Central memory CD4-positive, alpha-beta T cell (primary cell): ENCODE results near the gene RASAL1.

Experiments used
- DNase-seq: peaks from one replicate; pipeline ENCODE4 v3.0.0; 2022

The RASAL1 gene

DNA sequence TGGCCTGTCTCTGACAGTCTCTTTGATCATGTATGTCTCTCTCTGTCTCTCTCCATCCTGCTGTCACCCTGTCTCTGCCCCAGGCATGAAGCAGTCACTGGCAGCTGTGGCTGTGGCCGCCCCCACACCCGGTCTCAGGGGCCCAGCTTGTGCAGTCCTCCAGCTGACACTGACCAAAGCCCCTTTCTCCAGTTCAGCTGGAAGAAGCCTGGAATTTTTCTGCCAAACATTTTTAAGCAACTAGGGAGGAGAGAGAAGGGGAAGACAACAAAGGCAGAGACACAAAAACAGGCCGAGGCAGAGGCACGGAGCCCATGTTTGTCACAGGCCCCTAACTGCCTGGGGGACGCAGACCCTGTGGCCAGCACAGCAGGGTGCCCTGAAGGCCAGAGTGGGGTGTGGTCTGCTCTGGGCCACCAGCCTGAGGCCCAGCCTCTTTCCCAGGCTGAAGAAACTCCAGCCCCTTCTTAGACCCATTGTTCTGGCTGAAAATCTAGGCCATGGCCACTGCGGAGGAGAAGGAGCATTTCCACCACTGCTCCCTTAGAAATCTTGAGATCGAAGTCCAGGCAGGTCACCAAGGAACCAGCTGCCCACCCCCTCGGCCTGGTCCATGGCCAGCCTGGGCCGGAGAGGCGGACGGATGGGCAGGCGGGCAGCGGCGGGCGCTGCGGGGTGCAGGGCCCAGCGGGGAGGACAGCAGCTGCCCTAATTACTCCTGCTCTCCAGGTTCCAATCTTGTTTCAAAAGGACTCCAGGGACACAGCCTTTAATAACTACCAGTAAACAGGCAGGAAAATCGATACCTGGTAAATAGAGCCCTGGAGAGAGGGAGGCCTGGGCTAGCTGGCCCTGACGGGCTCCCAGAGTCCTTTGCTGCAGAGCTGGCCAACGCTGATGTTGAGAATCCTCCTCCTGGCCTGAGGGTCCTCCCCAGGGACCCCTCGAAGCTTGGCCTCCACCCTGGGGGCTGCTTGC is 64.1 kb downstream of the RASAL1 start:
- DNase-seq: no peak

DNA sequence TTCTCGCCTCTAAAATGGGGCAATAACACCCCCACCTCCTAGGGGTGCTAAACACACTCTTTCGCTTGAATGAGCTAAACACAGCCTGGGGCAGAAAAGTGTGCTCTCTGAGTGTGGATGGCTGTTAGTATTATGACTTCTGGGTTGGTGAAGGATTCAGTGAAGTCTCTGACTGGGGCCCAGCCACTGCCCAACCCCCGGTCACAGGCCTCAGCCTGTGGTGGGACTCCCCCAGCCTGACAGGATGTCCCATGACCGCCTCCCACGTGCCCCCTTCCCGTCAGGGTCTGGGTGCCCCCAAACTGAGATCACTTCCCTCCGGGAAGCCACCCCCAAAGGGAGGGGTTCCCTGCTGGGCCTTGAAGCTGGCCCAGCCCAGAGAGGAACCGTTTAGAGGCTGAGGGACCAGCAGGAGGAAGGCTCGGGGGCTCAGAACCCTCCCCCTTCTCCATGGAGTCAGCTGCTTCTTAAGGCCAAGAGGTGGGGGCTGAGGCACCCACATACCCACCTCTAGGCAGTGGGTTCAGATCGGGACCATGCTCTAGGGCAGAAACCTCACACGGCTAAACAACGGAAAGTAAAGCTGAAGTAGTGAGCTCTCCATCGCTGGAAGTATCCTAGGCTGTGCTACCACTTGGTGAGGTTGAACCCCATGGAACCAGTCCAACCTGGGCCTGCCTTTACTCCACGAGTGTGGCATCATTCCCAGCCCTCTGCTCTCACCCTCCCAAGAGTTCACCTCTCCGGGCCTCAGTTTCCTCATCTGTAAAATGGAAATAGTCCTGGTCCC is 65.2 kb downstream of the RASAL1 start:
- DNase-seq: no peak

GRCh38 chr12:113069751-113070116 is 65.8 kb downstream of the RASAL1 start:
- no peak for DNase-seq

- no peak for DNase-seq
Measured at GRCh38 chr12:113069149-113069548, 66.4 kb downstream of the RASAL1 start.

DNA sequence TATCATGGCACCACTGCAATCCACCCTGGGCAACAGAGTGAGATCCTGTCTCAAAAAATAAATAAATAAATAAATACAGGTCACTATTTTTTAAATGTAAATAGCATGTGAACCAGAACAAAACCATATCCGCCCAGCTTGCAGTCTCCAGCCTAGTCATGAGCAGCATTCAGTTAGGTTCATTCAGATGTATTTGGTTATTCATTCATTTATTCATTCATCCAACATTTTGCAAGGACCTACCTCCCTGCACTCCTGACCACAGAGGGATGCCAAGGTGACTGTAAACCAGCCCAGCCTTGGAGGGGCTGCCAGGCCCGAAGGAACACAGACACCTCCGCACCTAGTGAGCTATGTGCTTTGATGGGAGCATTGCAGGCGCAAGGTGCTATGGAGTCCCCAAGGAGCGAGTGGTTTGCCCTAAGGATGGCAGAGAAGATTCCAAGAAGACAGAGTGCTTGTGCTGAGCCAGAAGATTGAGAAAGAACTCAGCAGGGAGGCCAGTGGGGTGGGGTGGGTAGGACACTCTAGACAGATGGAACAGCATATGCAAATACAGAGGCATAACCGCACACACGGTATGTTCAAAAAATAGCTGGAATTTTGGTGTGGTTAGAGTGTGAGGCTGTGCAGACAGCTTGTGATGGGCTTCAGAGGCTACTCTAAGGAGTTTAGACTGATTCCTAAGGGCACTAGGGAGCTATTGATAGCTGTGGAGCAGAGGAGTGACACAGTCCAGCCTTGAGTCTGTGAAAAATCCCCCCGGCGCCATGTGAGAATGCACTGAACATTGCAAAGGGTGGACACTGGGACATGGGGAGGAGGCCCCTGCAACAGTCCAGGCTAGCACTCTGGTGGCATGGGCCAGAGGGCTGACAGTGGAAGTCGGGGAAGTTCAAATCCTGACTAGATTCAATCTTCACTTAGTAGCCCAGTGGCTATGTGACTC is 67.3 kb downstream of the RASAL1 start:
- no peak for DNase-seq

GRCh38 chr12:113066813-113067400 is 68.7 kb downstream of the RASAL1 start:
- DNase-seq: no peak

- DNase-seq: no peak
Measured at GRCh38 chr12:113065126-113066007, 70.2 kb downstream of the RASAL1 start.

DNA sequence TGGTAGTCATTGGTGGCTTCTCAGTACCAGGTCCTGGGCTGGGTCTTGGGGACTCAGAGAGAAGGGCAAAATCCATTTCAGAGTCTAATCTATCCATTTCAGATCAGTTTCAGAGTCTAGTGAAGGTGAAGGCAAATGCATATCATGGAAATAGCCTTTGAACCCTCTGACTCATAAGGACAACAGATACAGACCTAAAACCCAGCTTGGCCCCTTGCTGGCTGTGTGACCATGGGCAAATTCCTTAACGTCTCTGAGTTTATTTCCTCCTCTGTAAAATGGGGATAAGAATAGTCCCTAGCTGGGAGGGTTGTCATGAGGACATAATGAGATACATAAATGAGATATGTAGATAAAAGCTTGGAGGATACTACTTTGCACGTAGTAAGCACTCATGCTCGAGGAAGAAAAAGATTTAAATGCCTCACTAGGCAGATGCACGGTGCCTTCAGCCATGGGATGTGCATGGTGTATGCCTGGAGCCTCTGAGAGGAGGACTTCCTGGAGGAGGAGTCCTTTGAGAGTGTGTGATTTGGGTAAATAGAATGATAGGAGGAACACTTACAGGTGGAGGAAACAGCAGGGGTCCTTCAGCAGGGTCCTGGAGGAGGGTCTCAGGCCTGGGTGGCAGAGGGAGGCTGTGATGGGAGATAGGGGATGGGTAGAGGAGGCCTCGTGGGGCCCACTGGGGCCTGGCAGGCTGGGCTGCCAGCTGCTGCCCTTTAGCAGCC is 71.0 kb downstream of the RASAL1 start:
- no peak for DNase-seq

GRCh38 chr12:113063396-113064350 is 71.9 kb downstream of the RASAL1 start:
- no peak for DNase-seq

GRCh38 chr12:113062502-113063395 is 72.8 kb downstream of the RASAL1 start:
- no peak for DNase-seq

DNA sequence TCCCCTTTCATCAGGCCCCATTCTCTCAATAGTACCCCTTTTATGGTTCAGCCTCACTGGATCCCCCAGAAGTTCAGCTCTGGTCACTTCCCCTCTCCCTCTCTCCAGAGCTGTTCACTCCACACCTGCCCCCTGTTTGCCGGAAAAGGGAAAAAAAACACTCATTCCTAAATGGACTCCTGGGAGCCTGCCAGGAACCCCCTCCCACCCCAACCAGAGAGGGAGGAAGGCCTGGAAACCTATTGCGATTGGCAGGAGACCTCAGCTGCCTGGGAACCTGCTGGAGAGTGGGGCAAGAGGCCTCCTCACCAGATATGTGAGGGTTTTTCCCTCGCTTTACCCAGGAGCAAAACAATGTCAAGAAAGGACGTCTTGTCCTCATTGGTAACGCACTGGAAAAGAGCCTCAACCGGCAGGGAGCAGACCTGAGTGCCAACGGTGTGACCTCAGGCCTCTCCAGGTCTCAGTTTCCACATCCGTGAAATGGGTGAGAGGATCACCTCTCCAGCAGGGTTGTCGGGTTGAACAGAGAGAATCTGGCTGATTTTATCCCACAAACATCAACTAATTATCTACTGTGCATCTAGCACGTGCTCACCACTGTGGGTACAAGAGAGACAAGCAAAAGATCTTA is 74.4 kb downstream of the RASAL1 start:
- DNase-seq: no peak

- DNase-seq: no peak
Measured at GRCh38 chr12:113060336-113060960, 75.1 kb downstream of the RASAL1 start.

GRCh38 chr12:113059071-113059595 is 76.4 kb downstream of the RASAL1 start:
- DNase-seq: no peak

GRCh38 chr12:113058553-113058952 is 77.0 kb downstream of the RASAL1 start:
- no peak for DNase-seq

GRCh38 chr12:113057565-113058485 is 77.7 kb downstream of the RASAL1 start:
- no peak for DNase-seq
